Esophagus mucosa (tissue), 1 donor: ENCODE measurements around the gene SHISAL2A. TPM values are rescaled to one million over a fixed set of nuclear protein-coding genes. Genes with fewer than 3 reads are reported as not detected.

Source experiments
- ATAC-seq: fragments of 200-7000 bp; cut with Tn5 transposase; one replicate; pipeline ENCODE4 v1.9.1; 2020
- total RNA-seq: library from RNA; stranded (reverse); gene quantifications from one replicate; pipeline ENCODE4 v1.2.4, GENCODE V29; 2023
- donor health status: DM: yes; HTN: yes; CAD: no.

The SHISAL2A gene
- total RNA-seq: 0.36 TPM

DNA sequence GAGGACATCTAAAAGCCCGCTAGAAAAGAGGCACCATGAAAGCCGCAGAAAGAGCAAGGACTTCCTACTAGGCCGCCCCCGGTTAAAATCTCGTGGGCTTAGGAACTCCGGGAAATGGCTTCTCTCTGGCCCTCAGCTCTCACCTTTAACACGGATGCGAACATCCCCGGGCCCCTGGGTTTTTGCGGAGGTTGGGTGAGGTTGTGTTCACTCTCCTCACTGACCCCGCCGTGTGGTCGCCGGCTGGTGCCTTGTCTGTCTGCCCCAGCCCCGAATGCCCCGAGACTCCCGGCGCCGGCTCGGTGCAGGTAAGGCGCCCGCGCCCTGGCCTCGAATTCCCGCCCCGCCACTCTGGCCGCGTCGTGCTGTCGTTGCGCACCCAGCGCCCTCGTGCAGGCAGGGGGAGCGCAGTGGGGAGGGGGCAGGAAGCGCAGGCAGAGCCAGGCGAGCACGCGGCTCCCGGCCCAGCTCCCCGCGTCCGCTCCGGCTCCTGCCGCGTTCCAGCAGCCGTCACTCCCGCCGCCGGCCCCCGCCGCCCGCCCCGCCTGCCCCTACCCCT, at the start of gene SHISAL2A:
Gene SHISAL2A (plus strand): TSS at position 437 of the 559 bp plus-strand sequence. CDS start 326 bp downstream, outside the sequence.
- peak; percentile 58 for ATAC-seq

DNA sequence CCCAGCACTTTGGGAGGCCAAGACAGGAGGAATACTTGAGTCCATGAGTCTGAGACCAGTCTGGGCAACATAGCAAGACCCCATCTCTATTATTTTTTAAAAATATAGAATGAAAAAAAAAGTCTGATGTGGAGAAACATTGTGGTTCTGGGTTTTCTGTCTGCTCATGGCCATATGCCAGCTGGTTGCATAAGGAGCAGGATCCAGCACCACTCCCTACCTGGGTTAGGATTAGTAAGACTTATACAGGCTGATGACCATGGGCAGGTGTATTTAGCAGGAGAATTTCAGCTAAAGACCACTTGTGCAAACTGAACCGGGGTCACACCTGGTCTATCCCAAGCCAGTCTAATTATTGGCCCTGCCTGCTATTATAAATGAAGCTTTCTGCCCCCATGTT, 47.5 kb upstream of the SHISAL2A start:
- no peak for ATAC-seq

DNA sequence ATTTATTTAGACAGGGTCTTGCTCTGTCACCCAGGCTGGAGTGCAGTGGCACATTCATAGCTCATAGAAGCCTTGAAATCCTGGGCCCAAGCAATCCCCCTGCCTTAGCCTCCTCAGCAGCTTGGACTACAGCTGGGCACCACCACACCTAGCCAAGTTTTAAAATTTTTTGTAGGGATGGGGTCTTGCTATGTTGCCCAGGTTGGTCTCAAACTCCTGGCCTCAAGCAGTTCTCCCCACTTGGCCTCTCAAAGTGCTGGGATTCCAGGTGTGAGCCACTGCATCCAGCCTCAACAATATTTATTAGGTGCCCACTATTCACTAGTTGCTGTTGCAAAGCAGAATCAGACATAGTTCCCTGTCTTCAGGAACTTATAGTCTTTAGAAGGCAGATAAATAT, 44.9 kb upstream of the SHISAL2A start:
- ATAC-seq: no peak

DNA sequence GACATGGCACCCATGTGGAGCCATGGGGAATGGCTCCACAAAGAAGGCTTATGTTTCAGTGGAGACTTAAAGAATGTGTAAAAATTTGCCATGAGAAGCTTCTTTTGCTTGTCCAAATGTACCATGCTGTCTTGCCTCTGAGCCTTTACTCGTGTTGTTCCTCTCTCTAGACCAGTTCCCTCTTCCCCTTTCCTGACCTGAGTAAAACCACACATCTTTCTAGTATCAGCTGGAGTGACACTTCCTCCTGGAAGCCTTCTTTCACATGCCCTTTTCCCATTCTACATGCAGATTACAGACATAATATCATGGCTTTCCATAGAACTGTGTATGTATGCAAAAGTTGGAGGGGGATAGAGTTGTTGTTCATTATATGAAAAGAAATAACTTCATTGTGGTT, 44.4 kb upstream of the SHISAL2A start:
- no peak for ATAC-seq

DNA sequence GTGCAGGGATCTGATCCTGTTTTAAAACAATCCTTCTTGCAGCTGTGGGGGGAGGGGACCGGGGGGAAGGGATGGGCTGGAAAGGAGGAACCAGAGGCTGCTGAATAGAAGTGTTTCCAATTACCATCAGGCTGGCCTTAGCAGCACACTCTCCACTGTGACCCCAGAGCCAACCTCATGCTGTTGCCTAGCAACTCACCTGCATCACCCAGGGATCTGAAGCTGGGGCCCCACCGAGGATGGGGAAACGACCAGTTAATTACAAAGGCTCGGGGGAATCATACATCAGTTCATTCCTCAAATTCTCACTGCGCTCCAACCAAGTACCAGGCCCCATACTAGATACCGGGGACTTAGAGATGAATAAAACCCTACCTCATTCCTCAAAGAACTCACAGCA, 42.7 kb upstream of the SHISAL2A start:
- no peak for ATAC-seq

DNA sequence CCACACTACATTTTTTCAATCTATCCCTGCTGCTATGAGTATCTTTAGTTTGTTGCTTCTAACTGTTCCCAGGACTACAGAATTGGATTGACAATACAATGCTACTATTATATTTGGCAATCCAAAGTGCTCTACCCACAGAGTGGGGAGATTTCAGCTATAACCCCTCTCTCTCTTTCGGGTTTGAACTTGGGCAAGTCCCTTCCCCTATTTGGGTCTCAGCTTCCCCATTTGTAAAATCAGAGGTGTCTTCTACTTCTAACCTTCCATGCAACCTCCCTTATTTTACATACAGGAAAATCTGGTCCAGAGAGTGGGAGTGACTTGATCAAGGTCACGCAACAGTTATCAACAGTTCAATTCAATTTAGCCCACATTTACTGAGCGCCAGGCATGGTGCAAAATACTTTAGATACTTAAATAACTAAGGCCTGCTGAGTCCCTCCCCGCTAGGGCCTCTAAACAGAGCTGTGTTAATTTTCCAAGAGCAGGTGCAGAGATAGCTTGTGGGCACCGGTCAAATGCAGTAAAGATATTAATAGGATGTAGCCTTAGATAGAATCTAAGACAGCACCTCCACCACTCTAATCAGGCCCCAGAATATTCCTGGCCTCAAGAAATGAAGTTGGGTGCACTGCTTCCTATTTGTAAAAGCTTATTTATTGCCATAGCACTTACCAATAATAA, 40.2 kb upstream of the SHISAL2A start:
- no peak for ATAC-seq

DNA sequence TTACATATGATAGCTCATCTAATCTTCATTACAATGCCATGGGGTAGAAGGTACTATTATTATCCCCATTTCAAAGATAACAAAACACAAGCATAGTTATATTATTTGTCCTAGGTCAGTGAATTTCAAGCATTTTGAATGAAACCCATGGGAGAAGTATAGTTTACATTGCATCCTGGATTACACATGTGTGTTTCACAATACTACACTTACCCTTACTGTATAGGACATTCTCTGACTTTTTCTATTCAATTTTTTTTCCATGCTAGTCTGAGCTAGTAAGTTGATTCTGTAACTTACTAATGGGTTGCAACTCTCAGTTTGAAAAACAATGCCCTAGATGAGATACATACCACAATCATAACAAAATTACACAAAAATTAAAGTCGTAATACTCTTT, 39.5 kb upstream of the SHISAL2A start:
- no peak for ATAC-seq

DNA sequence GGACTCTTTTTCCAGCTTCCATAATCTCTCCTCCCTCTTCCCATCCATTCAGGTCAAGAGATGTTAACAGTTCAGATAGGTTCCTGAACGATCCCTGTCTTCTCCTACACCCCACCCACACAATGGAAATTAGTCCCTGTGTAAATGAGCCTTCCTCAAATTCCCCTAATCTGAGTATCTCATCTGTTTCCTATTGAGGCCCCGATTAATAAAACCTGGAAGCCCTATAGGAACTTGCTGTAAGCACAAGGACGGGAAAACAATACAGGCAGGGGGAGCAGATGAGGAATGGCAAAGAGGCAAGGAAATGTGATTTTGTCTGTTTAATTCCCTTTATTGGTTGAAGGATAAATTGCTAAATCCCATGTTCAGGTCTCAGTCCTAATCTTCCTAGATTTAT, 37.9 kb upstream of the SHISAL2A start:
- ATAC-seq: no peak

DNA sequence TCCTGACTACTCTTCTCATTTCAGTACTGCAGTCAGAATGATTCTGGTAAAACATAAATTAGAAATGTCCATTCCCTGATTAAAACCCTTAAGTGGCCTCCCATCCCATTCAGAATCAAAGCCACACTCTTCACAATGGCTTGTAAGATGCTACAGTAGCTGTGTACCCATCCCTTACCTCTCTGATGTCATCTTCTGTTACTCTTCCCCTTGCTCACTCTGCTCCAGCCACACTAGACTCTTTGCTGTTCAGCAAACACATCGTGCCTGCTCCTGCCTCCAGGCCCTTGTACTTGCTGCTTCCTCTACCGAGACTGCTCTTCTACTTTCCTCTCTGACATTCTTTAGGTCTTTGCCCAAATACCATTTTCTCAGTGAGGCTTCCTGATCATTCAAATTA, 35.1 kb upstream of the SHISAL2A start:
- no peak for ATAC-seq

DNA sequence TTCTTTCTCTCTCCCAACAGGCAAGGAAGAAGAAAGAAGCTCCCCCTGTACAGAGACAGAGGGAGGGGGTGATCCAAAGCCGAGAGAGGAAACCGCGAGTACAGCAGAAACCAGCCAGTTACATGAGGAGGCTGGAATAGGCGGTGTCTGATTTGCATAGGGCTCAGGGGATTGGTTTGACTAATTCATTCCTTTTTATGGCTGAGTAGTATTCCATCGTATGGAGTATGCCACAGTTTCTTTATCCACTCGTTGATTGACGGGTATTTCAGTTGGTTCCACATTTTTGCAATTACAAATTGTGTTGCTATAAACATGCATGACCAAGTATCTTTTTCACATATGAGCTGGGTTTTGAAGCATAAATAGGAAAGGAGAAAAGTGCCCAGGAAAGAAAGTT, 34.2 kb upstream of the SHISAL2A start:
- ATAC-seq: no peak

DNA sequence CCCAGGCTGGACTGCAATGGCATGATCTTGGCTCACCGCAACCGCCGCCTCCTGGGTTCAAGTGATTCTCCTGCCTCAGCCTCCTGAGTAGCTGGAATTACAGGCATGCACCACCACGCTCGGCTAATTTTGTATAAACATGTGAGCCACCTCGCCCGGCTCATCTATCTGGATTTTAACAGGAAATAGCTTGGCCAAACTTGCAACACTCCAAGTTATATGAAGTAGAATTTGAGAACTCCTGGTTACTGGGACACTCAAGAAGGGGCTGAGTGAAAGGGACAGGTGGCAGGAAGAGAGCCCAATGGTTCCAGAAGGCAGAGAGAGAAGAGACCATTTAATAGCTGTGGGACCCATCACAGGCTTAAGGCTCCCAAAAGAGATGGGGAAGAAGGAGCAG, 33.7 kb upstream of the SHISAL2A start:
- ATAC-seq: no peak

DNA sequence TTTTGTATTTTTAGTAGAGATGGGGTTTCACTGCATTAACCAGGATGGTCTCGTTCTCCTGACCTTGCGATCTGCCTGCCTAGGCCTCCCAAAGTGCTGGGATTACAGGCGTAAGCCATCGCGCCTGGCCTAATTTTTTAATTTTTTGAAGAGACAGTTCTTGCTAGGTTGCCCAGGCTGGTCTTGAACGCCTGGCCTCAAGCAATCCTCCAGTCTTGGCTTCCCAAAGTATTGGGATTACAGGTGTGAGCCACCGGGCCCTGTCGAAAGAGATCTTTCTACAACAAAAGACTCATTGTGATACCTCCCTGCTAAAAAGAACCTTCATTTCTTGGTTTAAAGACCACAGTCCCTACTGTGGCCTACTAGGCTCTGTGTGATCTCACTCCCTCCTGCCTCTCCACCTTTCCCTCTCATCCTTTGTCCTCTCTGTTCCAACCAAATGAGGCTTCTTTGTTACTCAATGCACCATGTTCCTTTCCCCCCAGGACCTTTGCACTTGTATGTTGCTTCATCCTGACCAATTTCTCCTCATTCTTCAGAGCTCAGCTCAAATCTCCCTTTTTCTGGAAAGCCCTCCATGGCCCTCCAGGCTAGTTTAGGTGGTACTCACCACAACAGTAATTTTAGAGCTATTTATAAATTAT, 32.3 kb upstream of the SHISAL2A start:
- no peak for ATAC-seq

DNA sequence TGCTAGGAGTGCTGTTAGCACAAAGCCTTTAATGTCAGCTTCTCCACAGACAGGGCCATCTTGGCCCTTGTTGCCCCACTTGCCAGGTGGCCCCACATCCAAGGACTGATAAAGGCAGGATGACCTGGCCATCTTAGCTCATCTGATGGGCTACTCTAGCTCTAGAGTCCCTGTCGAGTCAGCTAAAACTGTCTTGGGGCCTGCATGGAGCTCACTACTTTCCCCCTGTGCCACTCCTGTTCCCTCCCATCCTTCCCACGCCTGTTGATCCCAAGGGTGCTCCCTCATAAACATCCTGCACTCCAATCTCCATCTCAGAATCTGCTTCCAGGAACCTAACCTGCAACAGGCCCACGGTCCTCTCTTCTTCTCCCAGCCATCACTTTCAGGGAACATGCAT, 31.4 kb upstream of the SHISAL2A start:
- no peak for ATAC-seq

DNA sequence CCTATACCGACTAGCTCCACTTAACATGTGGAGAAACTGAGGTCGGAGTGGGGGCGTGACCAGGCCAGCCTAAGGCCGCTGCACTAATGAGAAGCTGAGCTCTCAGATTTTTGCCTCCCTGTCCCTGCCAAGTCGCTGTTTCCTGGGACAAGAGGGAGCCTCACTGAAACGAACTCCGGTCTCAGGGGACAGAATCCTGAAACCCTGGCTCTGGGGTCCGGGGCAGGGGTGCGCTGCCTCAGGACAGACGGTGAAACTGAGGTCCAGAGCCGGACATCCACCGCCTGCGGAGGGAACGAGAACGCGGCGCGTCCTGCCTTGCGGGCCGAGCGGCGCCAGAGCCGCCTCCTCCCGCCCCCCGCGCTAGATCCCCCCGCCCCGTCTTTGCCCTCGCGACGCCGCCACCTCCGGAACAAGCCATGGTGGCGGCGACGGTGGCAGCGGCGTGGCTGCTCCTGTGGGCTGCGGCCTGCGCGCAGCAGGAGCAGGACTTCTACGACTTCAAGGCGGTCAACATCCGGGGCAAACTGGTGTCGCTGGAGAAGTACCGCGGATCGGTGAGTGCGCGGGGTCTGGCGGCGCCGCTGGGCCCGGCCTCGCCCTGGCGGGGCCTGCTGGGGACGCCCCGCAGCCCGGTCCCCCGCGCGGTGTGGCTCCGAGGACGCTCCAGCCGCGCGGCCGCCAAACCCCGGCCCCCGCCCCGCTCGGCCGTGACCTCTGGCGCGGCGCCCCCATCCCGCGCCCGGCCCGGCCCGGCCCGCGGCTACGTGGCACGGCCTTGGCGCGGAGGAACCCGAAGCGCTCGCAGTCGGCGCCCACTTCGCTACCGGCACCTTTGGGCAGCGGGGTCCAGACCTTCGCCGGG, 30.7 kb upstream of the SHISAL2A start, which contains the start of gene GPX7:
Gene GPX7 (plus strand): TSS at position 381 of the 865 bp plus-strand sequence. CDS start 39 bp downstream, at position 420.
- peak; percentile 44 for ATAC-seq

DNA sequence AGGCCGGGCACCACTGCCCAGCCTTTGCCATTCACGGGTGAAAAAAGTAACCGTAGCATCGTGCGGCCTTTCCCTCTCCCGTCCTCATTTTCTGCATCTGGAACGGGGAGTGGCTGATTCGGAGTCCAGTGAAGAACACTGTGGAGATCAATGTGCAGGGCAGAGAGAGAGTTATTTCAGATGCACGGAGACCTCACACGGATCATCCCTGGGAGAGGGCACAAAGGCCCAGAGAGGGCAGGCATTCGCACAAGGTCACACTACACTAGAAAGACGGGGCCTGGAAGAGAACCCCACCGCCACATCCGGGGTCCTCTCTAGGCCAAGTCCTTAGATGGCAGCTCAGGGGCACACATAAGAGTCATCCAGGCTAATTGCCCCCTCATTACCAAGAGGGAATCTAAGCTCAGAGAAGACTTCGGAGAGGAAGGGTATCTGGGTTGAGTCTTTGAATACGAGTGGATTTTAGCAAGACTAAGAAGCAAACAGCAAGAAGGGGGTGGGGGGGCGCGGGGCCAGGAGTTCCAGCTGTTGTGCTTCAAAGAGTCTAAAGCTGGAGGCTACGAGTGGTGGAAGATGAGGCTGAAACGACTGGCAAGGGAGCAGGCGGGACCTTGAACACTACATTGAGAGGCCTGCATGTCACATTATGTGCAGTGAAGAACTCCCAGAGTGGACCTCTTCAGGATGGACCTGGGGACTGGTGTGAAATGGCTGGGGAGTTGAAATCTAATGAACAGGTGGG, 29.9 kb upstream of the SHISAL2A start:
- ATAC-seq: no peak

DNA sequence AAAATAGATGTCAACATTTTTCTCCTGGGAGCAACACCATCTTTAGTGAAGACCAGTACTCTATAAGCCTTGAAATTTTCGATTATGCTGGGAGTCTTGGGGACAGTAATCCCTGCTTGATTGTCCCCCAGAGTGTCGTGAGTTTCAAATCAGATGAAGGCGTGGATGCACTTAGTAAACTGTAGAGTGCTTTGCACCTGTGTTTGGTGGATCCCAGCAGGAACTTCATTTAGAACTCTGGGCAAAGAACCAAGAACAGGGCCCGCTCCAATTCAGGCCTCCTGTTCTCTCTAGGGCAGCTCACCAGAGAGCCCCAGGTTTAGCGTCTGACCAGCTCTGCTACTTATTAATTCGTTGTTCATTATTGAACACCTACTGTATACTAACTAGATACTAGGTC, 29.3 kb upstream of the SHISAL2A start:
- ATAC-seq: no peak

DNA sequence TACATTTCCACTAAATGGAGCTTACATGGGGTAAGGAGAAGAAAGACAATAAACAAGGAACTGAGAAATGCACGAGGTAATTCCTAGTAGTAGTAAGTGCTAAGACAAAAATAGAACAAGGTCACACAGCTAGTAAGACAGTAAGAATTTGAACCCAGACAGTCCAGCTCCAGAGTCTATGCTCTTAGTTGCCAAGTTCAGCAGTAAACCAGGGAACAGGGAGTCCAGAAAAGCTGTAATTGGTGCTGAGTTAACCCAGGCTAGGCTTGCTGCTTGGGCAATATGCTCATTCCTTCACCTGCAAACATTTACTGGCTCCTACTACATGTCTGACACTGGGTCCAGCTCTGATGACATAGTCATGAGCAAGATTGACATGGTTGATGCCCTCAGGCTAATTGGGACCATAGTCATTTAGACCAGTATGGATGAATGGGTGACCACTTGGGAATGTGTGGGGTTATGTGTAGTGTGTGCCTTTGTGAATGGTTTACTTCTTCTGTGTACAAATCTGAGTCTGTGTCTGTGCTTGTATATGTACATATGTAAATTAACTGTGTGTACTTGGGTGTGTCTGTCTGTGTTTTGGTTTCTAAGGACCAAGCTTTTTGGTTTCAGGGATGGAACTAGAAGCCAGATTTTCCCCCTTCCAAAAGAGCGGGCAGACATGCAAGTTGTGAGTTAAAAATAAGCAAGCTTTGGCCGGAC, 28.8 kb upstream of the SHISAL2A start:
- peak; percentile 11 for ATAC-seq

DNA sequence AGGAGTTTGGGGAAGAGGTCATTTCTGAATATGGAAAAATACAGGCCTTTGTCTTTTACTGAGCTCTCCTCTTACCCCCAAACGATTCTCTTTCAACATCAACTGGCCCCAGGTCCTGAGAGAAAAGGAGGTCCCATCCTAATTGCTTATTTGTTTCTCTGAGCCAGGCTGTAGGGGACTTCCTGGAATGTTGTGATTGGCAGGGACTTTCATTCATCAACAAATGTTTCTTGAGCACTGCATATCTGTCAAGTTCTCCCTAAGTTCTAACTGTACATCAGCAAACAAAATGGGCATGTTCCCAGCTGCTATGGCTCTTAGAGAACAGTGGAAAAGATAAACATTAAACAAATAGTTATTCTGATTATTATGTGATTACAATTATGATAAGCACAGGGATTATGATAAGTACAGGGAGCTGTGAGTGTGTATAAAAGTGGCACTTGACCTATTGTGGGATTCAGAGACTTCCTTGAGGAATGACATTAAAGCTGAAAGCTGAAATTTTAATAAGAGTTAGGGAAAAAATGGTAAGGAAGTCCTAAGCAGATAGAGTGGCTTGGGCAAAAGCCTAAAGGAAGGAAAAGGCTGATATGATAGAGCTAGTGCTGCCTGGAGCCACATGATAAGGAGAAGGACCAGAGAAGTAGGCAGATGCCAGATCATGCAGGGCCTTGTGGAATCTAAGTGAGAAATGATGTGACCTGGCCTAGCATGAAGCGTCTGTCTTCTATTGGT, 19.2 kb upstream of the SHISAL2A start:
- no peak for ATAC-seq

DNA sequence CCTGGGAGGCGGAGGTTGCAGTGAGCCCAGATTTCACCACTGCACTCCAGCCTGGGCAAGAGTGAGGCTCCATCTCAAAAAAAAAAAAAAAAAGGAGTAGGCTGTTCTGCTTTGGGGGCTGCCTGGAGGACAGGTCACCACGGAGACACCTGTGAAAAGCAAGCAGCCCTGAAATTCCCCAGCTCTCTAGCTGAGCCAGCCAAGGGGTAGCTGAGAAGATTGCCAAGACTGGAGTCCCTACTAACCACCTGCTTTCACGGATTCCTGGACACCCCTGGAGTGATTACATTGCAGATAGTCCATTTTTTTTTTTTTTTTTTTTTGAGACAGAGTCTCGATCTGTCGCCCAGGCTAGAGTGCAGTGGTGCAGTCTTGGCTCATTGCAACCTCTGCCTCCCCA, 18.3 kb upstream of the SHISAL2A start:
- no peak for ATAC-seq

DNA sequence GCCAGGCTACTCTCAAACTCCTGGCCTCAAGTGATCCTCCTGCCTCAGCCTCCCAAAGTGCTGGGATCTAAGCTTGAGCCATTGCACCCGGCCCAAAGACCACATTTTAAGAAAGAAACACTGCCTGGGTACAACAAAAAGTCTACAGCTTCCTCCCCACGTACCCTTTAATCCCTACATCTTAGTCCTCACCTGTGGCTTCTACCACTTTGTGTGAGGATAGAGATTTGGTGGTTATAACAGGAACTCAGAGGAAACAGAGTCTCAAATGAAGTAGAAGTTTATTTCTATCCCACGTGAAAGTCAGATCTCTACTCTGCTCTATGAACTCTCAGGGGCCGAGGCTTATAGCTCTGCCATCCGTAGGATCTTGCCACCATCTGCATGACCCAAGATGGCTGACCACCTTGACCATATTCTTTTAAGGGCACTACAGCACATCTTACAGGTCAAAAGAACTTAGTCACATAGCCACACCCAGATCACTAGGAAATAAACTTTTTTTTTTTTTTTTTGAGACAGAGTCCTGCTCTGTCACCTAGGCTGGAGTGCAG, 17.4 kb upstream of the SHISAL2A start:
- no peak for ATAC-seq

DNA sequence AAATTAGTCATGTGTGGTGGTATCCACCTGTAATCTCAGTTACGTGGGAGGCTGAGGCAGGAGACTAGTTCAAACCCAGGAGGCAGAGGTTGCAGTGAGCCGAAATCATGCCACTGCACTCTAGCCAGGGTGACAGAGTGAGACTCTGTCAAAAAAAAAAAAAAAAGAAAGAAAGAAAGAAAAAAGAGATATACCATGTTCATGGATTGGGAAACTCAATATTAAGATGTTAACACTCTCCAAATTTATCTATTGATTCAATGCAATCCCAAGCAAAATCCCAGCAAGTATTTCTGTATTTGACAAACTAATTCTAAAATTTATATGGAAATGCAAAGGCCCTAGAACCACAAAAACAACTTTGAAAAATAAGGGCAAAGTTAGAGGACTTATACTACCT, 11.0 kb upstream of the SHISAL2A start:
- no peak for ATAC-seq
